GF-D8 (cell line): Measurements from ENCODE around the gene OSBPL7.

Experiments used
- DNase-seq: peaks from one replicate; lab custom pipeline; 2025; lab: John Stamatoyannopoulos, UW

The OSBPL7 gene

DNA sequence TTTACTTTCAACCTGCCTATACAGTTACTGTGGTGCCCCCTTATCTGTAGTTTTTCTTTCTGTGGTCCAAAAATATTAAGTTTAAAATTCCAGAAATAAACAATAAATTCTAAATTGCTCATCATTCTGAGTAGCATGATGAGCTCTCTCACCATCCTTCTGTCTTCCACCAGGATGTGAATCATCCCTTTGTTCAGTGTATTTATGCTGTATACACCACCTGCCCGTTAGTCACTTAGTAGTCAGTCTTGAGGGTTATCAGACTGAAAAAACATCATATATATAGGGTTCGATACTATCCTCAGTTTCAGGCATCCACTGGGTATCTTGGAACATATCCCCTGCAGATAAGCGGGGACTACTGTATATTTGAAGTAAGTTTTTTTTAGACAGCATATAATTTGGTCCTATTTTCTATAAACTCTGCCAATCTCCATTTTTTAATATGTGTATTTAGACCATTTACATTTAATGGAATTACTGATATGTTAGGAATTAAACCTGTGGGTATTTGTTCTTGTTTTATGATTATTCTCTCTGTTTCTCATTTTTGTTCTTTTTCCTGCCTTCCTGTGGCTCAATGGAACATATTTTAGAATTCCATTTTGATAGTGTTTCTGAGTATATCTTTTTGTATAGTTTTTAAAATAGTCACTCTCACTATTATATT lies 57.5 kb downstream of the OSBPL7 start:
- no peak for DNase-seq

DNA sequence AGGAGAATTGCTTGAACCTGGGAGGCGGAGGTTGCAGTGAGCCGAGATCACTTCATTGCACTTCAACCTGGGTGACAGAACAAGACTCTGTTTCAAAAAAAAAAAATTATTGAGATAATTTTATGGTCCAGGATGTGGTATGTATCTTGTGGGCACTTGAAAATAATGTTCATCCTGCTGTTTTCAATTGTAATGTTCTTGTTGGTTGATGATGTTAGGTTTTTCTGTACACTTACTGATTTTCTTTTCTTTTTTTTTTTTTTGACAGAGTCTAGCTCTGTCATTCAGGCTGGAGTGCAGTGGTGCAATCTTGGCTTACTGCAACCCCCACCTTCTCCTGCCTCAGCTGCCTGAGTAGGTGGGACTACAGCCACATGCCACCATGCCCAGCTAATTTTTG lies 58.9 kb downstream of the OSBPL7 start:
- DNase-seq, result no peak

- DNase-seq, result no peak
These were observed 61.0 kb downstream of the OSBPL7 start for GRCh38 chr17:47760409-47761140.

GRCh38 chr17:47757386-47757785 lies 64.2 kb downstream of the OSBPL7 start:
- no peak for DNase-seq
